Fibroblast of peridontal ligament (primary cell): ENCODE results near the gene PSMB8.
"Not testable (repeated sequence)": the region's sequence is repeated elsewhere in the genome, so short reads cannot be mapped to it uniquely, and the experiment has no call there.

ENCODE experiments used
- DNase-seq: peaks from one replicate; pipeline ENCODE4 v3.0.0-alpha.2; 2010; ENCODE audit errors: extremely low read depth

The PSMB8 gene

DNA sequence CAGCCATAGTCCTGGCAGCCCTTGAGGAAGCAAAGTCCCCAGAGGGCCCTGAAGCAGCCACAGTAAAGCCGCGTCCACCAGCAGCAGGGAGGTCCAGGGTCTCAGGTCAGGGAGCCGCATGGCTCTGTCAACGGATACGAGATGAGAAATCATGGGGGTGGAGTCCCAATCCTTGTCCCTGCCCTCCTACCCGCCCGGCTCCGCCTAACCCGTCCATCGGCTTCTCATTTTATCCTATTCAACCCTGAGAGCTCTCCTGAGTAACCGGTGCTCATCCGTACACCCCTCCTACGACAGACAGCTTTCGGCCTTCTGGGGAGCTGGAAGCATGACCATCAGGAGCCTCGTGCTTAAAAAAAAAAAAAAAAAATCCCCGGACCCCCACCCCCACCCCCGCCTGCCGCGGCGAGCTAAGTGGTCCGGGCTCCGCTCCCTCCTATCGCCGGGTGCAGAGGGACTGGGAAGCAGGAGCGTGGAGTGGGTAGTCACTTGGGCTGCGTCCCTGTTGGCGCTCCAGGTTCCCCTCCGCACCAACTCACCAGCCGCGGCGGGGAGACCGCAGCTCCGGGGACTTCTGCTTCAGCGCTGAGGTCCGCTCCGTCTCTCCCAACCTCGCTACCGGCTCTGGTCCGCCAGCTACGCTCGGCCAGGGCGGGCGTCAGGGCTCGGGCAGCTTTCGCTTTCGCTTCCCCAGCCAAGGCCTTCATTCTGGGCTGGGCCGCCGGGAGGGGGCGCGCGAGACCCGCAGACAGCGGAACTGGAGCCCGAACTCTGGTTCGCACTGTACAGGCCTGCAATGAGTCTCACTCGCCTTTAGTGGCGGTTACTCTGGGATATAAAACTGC lies 5.5 kb downstream of the PSMB8 start, which contains the start of gene TAP2:
TAP2 (minus strand) TSS at position 626 of the 845 bp plus-strand sequence; CDS start at position 120, 506 bp downstream.
- DNase-seq: peak; percentile 90

DNA sequence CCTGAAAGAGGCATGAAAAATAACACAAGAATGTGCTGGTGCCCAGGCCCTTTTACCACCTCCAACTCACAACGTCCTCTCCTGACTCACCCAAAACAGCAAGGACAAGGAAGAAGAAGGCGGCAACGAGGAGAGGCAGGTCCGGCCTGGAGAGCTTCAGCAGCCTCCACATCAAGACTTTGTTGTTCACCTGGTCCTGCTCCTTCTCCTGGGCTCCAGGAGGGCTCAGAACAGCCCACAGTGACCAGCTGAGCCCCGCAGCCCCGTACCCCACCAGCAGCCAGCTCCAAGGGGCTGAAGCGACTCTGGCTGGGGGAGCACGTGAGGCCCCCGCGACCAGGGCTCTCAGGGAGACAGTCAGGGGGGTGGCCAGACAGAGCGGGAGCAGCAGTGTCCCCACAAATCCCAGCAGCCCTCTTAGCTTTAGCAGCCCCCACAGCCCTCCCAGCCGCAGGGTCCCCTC lies 6.2 kb downstream of the PSMB8 start:
- no peak for DNase-seq

DNA sequence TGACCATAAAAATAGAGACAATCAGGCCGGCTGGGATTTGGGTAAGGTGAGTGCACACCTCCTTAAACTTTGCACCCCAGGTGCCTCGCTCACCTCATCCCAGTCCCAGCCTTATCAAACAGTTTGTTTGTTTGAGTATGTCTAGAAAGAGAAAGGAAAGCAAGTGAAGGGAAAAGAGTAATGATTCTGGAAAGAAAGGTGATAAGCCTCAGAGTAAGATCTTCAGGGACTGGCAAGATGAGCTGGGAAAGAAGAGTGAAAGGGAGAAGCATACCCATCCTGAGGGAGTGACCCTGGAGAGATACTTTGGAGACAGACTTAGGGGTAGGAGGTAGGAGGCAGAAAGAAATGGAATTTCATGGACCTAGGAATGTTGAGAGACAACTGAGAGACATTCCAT lies 7.0 kb downstream of the PSMB8 start:
- no peak for DNase-seq

DNA sequence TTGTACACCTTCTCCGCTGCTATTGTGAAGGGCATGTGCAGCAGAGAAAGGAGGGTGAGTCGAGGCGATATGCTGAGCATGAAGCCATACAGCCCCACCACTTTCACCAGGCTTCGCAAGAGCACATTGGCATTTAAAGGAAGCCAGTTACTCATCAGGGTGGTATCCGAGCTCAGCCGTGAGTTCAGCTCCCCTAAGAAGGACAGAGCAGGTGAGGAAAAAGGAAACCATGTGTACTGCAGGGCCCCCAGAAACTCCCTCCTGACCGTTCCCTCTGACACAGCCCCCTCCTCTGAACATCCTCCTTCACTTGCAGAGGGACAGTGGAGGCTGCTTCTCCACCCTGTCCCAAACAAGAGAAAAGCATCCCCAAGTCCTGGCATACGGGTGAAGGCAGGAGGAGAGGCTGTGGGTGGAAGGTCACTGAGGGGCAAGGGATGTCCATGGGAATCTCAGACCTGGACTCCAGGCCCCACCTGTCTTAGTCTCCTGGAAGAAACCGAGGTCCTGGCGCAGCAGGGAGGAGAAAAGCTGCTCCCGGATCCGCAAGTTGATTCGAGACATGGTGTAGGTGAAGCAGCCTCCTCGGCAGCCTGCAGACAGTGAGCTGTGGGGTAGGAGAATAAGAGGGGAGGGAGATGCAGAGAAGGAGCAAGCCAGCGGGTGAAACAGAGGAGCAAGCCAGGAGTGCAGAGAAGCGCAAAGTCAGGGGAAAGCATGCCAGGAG lies 8.5 kb downstream of the PSMB8 start:
- no peak for DNase-seq

DNA sequence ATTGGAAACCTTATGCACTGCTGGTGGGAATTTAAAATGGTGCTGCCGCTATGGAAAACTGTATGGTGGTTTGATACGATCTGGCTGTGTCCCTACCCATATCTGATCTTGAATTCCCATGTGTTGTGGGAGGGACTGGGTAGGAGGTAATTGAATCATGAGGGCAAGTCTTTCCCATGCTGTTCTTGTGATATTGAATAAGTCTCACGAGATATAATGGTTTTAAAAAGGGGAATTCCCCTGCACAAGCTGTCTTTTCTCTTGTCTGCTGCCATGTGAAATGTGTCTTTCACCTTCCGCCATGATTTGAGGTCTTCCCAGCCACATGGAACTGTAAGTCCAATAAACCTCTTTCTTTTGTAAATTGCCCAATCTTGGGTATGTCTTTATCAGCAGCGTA lies 10.2 kb downstream of the PSMB8 start:
- DNase-seq: no peak

DNA sequence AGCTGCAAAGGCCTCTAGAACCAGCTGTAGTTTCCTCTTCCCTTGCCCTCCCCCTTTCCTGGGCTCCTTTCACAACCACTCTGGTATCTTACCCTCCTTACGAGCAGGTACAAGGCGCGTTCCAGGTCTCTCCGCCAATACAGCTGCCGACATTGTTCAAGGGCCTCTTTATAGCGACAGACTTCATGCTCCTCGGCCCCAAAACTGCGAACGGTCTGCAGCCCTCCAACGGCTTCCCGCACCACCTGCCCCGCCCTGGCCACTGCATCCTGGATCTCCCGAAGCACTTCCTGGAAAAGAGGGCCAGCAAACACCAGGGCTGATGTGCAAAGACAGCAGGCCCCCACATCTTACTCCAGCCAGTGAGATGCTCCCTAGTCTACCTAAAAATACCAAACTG lies 11.3 kb downstream of the PSMB8 start:
- DNase-seq: no peak

DNA sequence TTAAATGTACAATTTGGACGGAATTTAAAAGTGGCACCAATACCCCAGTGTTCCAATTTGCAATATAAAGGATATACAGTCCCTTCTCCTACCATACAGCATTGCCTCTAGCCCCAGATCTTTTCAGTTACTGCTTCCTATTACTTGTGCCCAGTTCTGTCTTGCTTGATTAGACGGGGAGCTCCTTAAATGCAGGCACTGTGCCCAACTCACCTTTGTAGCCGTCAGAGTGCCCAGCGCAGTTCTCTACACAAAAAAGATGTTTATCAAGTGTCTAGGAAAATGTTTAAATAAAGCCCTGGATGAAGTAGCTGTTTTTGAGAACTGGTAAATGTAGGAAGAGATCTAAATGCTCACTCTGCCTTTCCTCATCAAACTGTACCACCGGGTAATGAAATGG lies 12.9 kb downstream of the PSMB8 start:
- DNase-seq: no peak

DNA sequence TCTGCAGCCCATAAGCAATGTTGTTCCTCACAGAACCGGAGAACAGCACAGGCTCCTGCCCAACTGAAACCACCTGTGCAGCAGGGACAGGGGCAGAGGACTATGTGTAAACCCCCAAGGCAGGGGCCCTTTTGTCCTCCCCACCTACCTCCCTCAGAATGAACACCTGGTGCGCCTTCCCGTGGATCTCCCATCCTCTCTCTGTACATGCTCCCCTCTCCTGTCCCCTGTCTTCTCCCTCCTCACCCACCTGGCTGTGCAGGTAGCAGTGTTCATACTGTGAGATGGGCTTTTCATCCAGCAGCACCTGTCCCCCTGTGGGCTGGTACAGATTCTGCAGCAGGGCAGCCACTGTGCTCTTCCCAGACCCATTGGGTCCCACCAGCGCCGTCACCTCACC lies 13.8 kb downstream of the PSMB8 start:
- DNase-seq: no peak

DNA sequence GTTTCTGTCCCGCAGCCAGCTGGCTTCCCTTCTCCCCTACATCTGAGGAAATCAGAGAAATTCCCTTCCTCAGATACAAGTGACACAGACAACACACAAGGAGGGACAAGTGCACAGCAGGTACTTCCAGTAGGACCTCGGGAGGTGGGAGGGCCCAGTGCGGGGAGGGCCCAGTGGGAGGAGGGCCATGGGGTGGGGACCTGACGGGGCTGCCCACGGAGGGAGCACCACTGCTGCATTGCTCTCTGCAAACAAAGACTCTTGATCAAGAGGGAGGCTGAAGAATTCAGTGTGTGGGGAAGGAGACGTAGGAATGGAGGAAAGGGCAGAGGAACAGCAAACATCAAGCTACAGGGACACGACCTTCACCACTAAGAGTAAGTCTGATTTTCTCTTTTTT lies 14.4 kb downstream of the PSMB8 start:
- no peak for DNase-seq

DNA sequence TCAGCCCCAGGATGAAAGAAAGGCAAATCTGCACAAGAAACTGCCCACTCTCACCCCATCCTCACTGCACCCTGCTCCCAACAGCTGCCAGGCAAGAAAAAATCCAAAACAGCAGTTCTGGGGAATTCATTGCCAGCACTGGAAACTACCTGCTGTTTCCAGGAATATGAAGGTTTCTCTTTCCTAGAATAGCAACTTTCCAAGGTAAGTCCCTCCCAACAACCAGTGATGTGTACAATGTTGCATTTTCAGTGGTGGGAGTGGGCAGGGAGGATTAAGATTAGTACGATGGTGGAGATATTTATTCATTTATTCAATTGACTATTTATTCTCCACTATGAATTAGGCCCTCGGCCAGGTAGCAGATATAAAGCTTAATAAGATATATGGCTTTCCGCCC lies 16.8 kb downstream of the PSMB8 start:
- no peak for DNase-seq

DNA sequence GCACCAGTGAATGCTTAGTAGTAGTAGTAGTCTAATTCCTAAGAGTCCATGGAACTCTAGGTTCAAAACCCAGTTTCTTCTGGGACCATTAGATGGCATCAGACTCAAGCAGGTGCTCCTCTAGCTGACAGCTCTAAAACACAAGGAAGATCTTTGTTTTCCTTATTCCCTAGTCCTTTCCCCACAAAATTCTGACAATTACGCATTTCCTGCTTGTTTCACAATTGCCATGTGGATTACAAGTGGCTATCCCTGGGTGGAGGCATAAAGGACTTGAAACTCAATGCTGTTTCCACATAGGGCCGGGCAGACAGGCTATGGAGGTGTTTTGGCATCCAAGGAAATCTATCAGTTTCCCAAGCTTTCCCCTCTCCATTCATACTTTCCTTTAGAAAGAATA lies 17.9 kb downstream of the PSMB8 start:
- DNase-seq: peak; percentile 68

DNA sequence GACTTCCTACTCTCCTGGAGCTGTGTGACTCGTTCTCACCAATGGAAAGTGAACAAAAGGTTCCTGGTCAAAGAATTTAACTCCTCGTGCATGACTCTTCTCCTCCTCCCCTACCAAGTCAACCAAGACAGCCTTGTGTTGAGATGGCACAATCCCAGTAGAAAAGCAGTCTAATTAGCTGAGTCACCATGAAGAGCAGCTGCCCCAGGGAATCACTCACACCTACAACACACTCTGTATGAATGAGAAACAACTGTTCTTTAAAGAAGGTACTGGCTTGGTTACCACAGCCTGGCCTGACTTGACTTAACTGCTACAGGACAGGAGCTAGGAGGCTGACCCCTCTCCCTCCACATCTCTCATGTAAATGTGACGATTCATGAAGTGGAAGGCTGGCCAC lies 24.1 kb downstream of the PSMB8 start:
- peak; percentile 60 for DNase-seq

DNA sequence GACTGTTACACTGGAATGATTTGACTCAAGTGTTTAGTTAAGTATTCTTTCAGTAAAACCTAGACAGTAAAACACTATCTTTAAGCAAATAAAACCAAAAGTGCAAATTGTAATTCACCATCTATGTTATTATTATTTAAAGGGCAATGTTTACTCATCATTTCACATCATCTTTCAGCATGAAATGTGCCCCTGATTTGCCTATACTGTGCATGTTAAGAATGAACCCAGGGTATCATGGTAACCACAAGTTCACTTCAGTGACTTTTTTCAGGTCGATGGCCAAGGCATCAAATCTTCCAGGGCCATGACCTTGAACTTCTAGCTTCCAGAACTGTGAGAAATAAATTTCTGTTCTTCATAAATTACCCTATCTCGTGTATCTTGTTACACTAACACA lies 25.0 kb downstream of the PSMB8 start:
- DNase-seq: no peak

DNA sequence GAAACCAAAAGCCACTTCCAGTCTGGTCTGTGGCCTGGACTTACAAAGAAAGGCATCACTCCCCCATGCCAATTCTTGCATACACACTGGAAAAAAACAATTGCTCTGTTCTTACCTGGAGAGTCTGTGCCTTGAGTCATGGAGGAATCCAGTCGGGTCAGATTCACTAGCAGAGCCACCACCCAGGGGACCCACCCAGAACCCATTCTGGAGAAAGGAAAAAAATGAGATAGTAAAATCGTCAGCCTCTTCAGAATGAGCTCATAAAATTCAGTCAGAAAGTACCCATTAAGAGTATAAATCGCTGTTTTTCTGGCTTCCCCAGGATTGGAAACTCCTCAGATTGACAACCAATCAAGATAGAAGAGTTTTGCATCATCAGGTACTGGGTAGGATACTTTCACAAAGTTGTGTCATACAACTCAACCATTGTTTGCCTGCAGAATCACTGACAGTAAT lies 27.1 kb downstream of the PSMB8 start, which contains the start of gene HLA-DOB:
HLA-DOB (minus strand) TSS at position 257 of the 459 bp plus-strand sequence; CDS start at position 206, 51 bp downstream.
- peak; percentile 22 for DNase-seq

DNA sequence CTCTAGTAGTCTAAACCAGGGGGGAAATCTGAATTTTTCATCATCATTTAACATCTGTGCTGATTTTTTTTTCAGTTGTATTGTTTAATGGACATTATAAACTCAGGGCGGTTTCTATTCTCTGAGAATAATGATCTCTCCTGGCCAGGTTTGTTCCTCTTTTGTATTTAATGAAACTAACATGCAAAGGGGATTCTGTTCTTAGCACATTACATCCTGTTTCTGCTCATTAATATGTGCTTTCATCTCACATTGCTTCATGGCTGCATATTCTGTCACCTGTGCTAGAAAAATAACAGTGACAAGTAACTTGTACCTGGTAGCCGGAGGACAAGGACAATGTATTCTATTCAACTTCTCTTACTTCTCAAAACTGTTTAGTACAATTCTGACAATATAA lies 27.9 kb downstream of the PSMB8 start:
- DNase-seq: no peak

DNA sequence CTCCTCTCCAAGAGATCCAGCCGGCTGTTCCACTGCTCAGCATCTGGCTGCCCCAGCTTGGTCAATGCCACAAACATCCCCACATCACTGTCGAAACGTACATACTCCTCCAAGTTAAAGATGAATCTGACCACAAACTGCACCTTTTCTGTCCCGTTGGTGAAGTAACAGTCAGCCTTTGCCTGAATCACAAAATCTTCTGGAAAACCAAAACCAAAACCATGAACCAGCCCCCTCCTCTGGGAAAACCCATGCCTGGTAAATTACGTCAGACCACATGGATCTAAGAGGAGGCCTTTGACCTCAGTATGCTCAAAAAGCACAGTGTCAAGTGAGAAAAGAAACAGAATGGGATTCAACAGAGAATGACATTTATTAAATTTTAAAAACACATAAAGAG lies 28.7 kb downstream of the PSMB8 start:
- peak; percentile 83 for DNase-seq

DNA sequence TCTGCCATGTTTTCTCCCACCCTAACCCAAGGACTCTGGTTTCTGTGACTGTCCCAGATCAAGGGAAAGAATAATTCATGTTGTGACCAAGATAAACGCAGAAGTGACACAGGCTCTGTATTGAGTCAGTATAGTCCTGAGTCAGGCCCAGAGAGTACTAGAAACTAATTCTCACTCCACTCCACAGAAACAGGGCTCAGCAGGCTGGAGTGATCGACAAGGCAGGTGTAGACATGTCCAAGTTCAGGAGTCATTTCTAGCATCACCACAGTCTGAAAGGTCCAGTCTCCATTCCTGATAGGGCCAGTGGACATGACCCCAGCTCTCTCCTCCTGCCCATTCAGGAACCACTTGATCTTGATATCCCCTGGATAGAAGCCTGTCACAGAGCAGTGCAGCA lies 29.7 kb downstream of the PSMB8 start:
- DNase-seq: no peak

DNA sequence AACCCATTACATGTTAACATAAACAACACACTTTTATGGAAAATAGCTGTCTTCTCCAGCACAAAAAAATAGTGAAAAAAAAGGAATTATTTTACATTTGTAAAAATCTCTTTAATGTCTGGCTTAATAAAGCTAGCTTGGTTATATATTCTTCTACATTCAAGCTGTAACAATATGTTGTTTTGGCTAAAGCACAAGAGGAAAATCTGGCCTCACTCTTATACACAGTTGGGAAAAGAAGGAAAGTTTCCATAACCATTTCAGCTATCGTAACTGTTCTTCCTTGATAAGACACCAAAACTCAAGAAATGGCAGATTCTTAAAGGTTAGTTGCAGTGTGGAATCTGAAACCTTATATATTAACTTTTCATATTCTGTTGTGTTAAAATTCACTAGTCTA lies 34.7 kb downstream of the PSMB8 start:
- DNase-seq: no peak

DNA sequence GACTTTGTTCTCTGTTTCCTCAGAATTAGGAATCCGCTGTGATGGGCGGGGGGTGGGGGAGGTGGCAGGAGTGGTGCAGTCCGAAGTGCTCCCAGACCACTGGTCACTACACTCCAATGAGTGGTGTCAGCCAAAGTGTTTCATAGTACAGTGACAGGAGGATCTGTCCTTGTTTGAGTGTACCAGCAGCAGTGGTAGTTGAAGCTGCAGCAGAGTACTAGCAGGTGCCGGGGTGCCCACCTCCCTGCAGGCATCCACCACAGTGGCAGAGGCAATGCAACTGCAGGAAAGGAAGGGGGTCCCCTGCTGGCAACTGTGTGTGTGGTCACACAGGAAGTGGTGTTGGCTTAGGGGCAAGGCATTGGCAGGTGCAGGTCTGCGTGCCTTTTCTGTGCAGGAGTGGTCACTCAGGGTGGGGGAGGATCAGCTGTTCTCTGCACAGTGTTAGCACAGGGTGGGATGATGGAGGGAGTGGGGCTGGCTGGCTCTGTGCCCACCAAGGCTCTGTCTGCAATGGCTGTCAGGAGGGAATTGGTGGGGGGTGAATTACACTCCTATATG lies 36.7 kb downstream of the PSMB8 start:
- DNase-seq: no peak

DNA sequence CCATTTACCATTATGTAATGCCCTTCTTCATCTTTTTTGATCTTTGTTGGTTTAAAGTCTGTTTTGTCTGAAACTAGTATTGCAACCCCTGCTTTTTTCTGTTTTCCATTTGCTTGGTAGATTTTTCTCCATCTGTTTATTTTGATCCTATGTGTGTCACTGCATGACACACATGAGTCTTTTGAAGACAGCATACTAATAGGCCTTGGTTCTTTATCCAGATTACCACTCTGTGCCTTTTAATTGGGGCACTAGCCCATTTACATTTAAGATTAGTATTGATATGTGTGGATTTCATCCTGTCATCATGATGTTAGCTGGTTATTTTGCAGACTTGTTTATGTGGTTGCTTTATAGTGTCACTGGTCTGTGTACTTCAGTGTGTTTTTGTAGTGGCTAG lies 38.4 kb downstream of the PSMB8 start:
- not testable (repeated sequence) for DNase-seq

DNA sequence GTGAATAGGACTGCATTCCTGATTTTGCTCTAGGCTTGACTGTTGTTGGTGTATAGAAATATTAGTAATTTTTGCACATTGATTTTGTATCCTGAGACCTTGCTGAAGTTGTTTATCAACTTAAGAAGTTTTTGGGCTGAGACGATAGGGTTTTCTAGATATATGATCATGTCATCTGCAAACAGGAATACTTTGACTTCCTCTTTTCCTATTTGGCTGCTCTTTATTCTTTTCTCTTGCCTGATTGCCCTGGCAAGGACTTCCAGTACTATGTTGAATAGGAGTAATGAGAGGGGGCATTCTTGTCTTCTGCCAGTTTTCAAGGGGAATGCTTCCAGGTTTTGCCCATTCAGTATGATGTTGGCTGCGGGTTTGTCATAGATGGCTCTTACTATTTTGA lies 40.4 kb downstream of the PSMB8 start:
- DNase-seq: no peak

DNA sequence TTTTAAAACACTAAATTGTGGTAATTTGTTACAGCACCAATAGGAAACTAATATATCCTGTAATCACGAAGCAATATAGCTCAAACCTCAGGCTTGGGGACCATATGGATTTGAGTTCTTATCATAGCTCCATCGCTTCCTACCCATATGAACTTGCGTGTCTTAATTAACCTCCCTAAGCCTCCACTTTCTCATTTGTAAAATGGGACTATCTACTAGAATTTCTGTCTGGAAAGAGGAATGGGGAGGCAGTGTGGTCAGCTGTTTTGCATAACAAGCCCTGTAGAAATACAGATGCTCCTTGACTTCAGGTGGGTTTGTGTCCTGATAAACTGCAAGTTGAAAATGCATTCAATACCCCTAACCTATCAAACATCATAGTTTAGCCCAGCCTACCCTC lies 44.1 kb downstream of the PSMB8 start:
- no peak for DNase-seq

DNA sequence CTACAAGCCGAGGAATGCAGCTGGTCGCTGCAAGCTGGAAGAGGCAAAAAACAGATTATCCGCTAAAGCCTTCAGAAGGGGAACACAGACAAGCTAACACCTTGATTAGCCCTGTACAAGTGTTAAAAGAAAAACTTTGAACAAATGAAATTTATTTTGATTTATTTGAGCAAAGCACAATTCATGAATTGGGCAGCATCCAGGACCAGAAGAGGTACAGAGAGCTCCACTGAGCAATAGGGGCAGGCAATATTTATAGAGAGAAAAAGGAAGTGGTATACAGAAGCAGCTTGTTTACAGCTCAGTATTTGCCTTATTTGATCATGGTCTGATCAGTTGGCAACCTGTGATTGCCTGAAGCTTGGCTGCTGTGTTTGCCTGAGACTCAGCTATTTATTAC lies 44.7 kb downstream of the PSMB8 start:
- no peak for DNase-seq
